ENCODE measurements around the gene RHBDD3.

Gene RHBDD3

DNA sequence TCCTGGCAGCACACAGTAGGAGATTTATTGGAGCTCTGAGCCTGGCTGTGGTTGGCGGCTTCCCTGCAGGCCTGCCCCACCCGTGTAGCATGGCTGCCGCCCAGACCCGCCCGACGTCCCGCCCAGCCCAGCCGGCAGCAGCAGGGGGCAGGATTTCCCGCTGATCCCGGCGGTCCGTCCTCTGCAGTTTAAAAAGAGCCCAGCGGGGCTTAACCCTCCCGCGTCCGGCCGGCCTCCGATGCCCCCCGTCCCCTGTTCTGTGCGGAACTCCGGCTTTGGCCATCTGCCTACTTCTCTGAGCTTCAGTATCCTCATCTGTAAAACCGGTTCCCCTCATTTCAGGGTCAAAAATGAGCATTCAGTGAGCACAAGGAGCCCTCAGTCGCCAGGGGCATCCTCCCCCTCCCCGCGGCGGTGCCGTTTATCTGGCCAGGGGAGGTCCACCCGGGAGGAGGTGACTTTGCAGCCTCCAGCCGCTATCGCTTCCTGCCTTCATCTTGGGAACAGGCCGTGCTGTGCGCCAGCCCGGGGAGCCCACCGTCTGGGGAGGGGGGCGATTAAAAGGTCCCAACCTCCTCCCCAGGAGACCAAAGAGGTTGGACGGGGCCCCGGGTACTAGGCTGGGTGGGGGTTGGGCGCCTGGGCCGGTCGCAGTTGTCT is 38.5 kb upstream of the RHBDD3 start, which contains the start of gene GAS2L1:
Gene GAS2L1, plus strand, starts transcription at position 476 of the 660 bp plus-strand sequence. CDS start 1,456 bp downstream, outside the sequence.
- peak; percentile 68 for DNase-seq (ENCODE audit: low read depth)

DNA sequence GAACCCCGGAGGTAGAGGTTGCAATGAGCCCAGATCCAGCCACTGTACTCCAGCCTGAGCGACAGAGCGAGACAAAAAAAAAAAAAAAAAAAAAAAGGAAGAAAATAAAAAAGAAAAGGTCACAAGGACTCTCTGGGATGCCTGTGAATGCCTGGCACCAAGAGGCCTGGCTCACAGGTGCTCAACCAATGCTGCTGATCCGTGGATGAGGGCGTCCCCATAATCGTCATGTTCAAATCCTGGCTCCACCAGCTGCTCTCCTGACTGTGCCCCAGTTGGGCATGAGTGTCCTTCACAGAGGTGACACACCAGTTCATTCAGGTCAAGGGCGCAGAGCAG is 38.0 kb upstream of the RHBDD3 start:
- DNase-seq (ENCODE audit: low read depth) = no peak

DNA sequence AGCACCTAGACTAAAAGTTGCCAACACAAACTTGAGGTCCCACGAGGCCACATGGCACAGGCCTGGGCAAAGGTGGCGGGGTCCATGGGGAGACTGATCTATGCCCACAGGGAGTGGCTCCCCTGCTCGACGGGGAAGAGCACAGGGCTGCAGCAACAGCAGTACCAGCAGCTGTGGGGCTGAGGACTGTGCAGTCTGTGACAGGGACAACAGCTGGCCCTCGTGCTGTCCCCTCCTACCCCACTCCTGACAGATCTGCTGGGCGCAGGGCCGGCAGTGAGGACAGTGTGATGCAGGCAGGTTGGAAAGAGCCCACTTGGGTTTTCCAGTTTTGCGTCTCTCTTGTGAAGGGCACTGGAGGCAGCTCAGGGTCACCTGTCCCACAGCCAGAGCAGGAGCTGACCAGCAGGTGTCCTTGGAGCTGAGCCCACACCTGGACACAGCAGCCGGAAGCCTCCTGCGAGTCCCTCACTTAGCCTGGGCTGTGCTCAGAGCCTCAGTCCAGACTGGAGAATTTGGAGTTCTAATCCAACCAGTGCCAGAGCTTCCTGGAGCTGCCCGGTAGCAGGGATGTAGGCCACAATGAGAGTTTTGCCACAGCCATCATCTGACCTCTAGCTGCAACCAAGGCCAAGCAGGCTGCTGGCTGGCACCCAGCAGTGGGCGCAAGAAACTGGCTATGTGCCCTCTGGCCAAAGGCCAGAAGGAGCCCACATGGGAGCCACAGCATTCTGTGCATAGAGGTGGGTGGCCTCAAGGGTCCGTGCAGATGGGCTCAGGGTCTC is 35.1 kb upstream of the RHBDD3 start:
- DNase-seq (ENCODE audit: low read depth) = no peak

DNA sequence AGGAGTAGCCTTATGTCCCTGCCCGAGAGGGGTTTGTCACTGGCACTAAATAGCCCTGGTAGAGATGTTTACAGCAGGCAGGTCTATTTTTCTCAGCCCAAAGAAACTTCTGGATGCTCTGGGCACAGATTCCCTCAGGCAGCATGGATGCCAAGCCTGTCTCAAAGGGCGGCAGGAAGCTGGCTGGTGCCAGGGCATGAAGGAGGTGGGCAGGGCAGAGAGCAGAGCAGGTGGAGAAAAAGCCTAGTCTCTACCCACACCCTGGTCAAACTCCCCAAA is 34.6 kb upstream of the RHBDD3 start:
- no peak for DNase-seq (ENCODE audit: low read depth)

DNA sequence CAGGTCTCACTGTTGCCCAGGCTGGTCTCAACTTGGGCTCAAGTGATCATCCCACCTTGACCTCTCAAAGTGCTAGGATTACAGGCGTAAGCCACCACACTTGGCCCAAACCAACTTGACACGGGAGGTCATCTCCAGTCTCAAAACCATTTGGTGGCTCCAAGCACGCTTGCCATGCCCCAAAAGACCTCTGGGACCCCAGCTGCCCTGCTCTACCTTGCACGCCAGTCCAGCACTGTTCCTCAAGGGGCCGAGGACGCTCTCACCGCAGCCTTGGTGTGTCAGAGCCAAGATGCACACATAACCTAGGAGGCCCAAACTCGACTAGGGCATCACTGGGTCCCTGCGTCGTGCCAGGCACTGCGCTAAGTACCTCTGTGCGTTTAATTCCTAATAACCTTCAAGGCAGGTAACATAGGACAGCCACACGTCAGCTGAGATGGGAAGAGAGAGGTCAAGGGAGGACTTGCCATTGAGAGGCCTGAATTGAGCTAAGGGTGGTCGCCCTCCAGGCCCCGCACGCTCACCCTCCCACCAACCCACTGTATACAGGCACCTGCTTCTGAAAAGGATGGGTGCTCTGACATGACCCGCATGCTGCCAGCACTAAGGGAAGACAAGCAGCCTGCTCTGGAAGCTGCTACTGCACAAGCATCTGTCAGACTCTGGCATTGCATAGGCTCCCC is 34.1 kb upstream of the RHBDD3 start:
- DNase-seq (ENCODE audit: low read depth) = no peak

DNA sequence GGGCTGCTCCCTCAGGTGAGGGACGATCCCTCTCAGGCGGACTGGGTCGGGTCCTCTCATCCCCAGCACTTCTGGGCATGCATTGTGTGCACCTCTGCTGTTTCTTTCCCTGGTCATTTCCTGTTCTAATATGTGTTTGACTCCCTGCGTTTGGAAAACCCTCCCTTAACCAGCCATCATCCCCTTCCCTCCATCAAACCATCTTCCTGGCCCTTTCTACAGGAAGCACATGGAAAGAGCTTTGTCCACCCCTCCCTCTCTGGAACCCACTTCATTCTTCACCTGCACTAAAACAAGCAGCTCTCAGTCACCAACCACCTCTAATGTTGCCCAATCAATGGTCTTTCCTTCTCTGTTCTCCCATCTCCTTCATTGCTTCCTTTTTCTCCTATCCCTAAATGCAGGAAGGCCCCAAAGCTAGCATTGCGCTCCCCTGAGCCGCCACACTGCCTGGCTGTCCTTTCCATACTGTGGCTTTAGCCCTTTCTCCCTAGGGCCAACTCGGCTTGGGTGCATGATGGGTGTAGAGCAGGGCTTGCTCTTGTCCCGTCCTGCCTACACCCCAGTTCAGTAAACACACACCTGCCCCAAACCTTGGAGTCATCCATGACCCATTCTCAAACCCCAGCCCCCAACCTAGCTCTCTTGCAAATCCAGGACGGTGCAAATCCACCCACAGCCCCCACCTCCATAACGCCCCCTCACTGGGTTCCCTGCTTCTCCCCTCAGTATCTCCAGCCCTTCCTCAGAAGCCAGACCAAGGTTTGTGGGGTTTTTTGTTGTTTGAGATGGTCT is 33.2 kb upstream of the RHBDD3 start:
- no peak for DNase-seq (ENCODE audit: low read depth)

DNA sequence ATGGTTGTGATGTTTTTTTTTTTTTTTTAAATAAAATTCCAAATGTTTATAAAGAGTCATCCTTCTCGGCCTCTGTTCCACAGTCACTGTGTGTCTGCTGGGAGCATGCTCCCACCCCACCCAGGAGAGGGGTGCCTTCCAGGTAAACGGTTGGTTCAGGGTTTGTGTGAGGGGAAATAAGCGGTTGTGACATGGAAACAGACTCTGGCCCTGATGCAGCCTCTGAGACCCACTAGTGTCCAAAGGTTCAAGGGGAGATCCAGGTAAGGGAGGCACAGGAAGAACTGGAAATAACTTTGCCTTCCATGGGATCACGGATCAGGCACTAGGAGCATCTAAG is 32.7 kb upstream of the RHBDD3 start:
- DNase-seq (ENCODE audit: low read depth) = no peak

DNA sequence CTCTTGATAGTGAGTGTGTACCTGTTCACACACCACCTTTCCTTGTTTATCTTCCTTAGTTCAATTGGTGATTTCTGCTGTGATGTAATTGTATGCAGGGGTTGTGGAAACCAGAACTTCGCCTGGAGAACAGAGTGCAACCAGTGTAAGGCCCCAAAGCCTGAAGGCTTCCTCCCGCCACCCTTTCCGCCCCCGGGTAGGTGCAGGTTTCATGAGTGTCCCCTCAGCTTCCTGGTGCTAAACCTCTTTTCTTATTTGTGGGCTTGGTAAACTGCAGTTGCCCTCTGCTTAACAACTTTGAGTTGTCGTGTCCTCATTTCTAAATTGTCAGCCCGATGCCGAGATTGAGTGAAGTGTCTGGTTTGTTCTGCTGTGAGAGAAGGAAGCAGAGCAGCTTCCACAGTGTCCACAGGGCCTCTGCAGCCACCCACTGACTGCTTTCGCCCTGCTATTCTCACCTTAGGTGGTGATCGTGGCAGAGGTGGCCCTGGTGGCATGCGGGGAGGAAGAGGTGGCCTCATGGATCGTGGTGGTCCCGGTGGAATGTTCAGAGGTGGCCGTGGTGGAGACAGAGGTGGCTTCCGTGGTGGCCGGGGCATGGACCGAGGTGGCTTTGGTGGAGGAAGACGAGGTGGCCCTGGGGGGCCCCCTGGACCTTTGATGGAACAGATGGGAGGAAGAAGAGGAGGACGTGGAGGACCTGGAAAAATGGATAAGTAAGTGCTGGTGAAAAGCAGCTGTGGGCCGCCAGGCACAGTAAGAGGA is 31.5 kb upstream of the RHBDD3 start:
- DNase-seq (ENCODE audit: low read depth) = no peak

DNA sequence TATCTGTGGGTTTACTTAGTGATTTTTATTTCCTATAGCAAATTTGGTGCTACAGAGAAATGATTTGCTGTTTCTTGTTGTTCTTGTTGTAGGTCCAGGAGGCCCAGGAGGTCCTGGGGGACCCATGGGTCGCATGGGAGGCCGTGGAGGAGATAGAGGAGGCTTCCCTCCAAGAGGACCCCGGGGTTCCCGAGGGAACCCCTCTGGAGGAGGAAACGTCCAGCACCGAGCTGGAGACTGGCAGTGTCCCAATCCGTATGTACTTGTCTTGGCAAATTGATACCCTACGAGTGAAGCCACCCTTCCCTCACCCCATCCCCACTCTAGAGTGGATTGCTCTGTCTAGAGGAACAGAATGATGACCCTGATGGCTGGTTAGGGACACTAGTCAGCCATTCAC is 30.9 kb upstream of the RHBDD3 start:
- DNase-seq (ENCODE audit: low read depth) = no peak

DNA sequence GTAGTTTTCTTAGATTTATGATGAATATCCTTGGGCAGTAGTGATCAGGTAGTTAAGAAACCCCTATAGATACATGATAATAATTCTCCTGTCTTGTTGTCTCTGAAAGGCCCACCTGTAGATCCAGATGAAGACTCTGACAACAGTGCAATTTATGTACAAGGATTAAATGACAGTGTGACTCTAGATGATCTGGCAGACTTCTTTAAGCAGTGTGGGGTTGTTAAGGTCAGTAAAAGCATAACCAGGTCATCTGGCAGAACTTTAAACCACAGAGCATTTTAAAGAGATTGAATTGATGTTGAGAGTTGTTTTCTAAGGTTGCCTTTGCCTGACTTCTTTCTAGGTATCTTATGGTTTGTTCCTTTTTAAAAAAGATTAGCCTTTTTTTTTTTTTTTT is 24.6 kb upstream of the RHBDD3 start:
- no peak for DNase-seq (ENCODE audit: low read depth)

DNA sequence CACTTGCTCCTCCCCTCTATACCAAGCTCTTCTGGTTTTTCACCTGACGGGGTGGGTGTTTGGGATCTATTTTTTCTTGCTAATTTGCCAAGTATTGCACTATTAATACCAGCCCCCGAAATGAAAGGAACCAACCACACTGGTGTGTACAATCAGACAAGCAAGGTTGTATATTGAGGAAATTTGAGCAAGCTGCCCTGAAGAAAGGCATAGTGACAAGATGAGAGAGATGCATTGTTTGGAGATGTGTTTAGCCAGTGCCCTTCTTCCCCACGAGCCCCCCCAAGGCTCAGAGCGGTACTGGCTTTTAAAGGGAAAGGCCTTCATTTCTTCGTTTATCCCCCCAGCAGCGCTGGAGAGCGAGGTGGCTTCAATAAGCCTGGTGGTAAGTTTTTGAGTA is 23.4 kb upstream of the RHBDD3 start:
- no peak for DNase-seq (ENCODE audit: low read depth)

DNA sequence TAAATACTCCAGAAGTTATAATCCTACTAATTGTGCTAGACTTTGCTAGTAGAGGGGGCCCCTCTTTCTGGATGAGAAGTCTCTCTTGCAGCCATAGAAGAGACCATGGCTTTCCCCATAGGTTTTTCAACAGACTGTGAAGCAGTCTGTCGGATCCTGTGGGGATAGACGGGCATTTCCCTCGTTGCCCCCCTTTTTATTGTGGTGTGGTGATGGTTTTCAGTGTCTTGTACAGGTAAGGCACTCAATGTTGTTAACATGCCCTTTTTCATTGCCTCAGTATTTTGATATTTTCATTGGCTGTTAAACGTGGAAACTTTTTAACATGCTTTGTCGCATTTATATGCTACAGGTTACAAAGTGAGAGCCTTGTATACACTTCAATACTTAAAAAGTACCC is 22.3 kb upstream of the RHBDD3 start:
- DNase-seq (ENCODE audit: low read depth) = no peak

DNA sequence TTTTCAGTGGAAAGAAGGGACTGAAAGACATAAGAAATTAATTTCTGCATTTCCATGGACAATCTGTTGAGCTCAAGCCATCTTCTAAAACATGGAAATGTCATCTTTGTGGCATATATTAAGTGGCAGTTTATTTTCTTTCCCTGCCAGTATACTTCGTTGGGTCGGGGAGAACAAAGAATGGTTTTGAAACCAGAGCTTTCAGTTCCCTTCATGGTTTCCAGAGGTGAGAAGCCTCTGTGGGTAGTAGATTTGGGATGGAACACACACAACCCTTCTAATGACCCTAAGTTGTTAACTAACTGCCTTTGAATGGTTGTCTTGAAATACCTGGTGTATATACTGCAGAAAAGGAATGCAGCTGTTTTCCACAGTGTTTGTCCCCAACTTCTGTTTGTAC is 21.1 kb upstream of the RHBDD3 start:
- no peak for DNase-seq (ENCODE audit: low read depth)

DNA sequence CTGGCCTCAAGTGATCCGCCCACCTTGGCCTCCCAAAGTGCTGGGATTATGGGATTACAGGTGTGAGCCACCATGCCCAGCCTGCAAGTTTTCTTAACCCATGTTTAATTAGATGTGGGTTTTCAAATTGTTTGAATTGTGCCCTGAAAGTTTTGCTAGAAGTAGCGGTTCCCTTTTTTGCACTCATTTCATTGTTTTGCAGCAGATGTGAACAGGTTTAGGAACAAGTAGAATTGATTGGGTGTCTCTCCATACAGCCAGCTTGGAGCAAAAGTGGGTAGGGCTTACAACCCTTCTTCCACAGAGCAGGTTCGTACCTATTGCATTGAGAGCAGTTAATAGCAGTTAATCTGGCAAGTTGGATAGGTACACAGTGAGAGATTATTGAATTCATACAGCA is 16.4 kb upstream of the RHBDD3 start:
- no peak for DNase-seq (ENCODE audit: low read depth)

DNA sequence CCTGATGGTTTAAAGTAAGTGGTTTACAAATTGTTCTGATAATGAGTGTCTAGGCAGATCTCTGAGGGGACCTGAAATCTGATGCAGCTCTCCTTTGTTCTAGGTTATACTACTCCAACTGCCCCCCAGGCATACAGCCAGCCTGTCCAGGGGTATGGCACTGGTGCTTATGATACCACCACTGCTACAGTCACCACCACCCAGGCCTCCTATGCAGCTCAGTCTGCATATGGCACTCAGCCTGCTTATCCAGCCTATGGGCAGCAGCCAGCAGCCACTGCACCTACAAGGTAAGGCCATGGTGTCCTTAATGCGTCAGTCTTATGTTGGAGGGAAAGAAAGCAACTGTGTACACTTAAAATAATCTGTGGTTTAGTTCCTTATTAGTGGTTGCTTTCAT is 10.1 kb upstream of the RHBDD3 start:
- DNase-seq (ENCODE audit: low read depth) = no peak

DNA sequence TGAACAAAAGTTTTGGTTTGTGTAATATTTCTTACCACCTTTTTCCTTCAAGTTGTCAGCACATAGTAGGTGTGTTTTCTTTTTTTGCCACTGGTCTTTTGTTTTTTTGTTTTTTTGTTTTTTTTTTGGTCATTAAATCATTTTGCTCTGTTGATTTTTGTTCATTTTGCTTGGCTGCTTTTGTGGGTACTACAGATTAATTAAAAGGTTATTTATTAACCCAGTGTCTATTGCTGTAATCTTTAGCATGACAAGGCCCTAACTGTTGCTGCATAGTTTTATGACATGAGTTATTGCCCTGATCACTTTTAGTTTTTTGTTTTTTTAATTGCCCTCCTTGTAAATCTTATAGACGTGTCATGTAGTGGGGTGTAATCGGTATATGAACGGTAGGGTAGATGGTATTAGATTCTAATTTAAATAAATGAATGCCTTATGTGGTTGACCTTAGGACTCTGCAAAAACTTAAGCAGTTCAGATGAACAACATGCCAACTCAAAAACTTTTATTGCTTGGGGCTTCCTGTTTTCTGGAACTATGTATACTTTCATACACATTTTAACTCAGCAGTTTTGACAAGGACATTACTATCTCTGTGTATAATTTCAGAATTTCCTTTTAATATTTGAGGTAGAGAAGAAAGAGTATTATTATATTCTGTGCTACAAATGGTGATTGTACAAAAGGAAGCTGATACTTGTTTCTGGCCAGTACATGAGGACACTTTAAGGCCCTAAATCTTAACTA is 8.2 kb upstream of the RHBDD3 start:
- DNase-seq (ENCODE audit: low read depth) = no peak

DNA sequence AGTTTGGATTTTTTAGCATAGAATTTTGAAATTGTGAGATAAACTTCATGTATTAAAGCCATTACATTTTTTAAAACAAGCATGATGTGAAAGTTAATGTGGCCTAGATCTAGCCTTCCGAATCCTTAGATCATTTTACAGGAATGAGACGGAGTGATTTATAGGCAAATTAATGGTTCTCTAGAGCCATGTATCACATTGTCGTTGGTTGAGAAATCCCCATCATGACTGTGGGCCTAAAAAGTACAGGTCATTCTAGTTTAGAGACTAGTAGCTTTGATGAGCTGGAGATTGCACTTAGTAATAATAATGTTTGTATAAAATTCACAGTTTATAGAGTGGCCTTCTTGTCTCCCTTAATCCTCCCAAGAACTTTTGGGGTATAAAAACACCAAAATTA is 7.4 kb upstream of the RHBDD3 start:
- no peak for DNase-seq (ENCODE audit: low read depth)

DNA sequence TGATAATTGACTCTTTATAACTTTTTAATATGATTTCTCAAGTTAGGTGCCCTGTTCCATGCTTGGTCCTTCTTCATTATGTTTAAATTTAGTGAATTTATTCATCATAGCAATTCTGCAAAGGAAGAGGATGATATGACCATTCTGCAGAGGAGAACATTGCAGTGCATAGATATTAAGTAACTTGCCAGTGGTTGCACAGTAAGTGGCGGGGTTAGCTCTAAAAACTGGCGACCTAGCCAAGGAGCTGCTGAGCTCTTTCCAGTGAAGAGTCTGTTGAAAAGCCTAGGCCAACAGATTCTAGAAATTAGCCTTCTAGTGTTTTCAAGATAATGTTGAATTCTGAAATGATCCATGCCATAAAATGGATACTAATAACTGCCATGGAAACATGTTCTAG is 4.8 kb upstream of the RHBDD3 start:
- DNase-seq (ENCODE audit: low read depth) = no peak

DNA sequence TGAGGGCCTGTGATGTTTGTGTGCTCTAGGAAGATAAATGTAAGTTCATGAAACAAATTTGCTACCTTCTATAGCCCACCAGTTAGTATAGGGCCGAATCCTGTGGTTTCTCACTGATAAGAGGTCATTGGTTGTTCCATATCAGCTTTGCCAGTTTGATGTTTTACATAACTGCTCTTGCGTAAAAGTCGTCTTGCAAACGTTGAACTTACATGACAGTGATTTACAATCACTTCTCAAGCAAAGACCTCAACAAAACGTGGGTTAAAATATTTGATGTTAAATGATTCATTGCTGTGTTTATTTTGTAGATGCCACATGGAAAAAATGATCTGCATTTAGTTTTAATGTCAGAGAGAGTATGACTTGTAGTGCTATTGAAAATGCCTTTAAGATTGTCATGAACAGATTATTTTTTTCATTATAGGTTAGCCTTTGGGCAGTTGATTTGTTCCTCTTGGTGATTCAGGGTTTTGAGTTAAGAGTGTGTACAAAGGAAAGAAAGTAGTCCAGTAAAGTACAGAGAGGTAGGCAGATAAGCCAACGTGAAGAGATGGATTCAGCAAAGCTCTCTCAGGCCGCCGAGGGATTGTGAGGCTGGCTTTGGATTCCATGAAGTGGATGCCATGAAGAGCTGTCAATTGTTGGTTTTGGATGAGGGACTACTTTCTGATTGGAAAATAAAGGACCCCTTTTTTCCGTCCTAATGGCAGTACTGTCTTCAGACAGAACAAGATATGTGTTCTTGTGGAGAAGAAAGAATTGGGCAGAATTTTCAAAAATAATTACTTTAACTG is 2.9 kb upstream of the RHBDD3 start:
- no peak for DNase-seq (ENCODE audit: low read depth)

DNA sequence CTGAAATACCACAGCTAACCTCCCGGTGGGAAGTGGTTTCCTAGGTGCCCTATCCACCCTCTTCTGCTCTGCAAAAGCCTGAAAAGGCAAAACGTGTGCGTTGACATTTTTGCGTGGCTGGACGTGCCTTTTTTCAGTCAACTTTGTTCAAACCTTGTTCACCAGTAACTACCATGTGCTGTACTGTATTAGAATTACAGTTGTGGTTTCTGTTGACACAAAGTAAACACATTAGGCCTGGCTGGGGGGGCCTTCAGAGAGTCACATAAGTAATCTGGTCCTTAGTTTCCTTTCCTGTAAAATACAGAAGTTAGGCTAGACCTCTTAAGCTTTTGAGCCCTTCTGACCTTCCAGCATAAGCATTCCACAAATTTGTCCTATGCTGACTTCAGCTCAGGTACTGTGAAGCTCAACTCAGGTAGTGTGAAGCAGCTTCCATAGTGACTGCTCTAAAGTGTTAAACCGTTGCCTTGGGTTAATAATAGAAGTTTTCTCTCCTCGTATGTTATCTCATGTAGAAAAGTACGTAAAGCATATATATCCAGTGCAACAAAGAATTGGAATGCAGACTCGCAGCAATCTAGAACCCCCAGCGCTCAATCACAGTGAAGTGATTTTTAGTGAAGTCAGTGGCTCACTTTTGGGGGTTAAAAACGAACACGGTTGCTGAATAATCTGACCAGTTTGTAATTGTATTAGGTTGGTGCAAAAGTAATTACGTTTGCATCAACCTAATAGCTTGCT is 2.1 kb upstream of the RHBDD3 start:
- no peak for DNase-seq (ENCODE audit: low read depth)

Measured in stromal cell of bone marrow (primary cell).